Tibial nerve (tissue), 4 donors: ENCODE results near the gene FCHSD2. TPM values are rescaled to one million over a fixed set of nuclear protein-coding genes. Genes with fewer than 3 reads are reported as not detected.

Experiments used
- DNase-seq, 2 donors: peaks; one replicate each; pipeline ENCODE4 v3.0.0-alpha.2; 2019; ENCODE audit warnings: low spot score in 2 of 2
- H3K27ac ChIP-seq, 4 donors: fragments of 200-600 bp; sonication (generic) in 3 of 4; one replicate each; pipeline ENCODE4 v1.5.1; 2017 to 2019; ENCODE audit warnings: mild to moderate bottlenecking in 1 of 4
- H3K27me3 ChIP-seq, 2 donors: fragments of 200-600 bp; sonication (generic) in 1 of 2; one replicate each; pipeline versions ENCODE4 v1.5.1 to v1.6.0; 2017 to 2019
- H3K36me3 ChIP-seq, 3 donors: fragments of 200-600 bp; sonication (generic); one replicate each; pipeline ENCODE4 v1.5.1; 2018 to 2019
- H3K4me1 ChIP-seq, 4 donors: fragments of 200-600 bp; sonication (generic) in 3 of 4; one replicate each; pipeline ENCODE4 v1.5.1; 2017 to 2019
- H3K4me3 ChIP-seq, 4 donors: fragments of 200-600 bp; sonication (generic) in 3 of 4; one replicate each; pipeline ENCODE4 v1.5.1; 2017 to 2019; ENCODE audit warnings: mild to moderate bottlenecking in 1 of 4, moderate library complexity in 1 of 4
- H3K9me3 ChIP-seq, 4 donors: fragments of 200-600 bp; sonication (generic) in 3 of 4; one replicate each; pipeline ENCODE4 v1.5.1; 2017 to 2019
- CTCF ChIP-seq, 5 experiments: fragments of 200-600 bp in 3 of 5; fragments of 450-650 bp in 2 of 5; sonication (generic) in 3 of 5; IDR thresholded peaks; one replicate each; pipeline ENCODE4 v1.5.1; 2016 to 2019; ENCODE audit warnings: antibody characterized with exemption in 5 of 5, mild to moderate bottlenecking in 3 of 5, moderate library complexity in 2 of 5
- EP300 ChIP-seq, 2 donors: sonication (generic); formaldehyde crosslinking; IDR thresholded peaks; one replicate each; pipeline ENCODE4 v1.6.1; 2017; ENCODE audit warnings: antibody characterized with exemption in 2 of 2, mild to moderate bottlenecking in 1 of 2
- POLR2A ChIP-seq, 2 donors: fragments of 450-650 bp; IDR thresholded peaks; one replicate each; pipeline ENCODE4 v1.6.1; 2017; ENCODE audit warnings: antibody characterized with exemption in 2 of 2, mild to moderate bottlenecking in 2 of 2, moderate library complexity in 2 of 2
- WGBS, 2 donors: methylation state at CpG; one replicate each; pipeline ENCODE4 v1.1.5; 2018; 5-methylcytosine and 5-hydroxymethylcytosine counted together
- total RNA-seq, 4 donors: library from RNA; depleted of rRNA; stranded (reverse); fragments of >200 nt; gene quantifications; one replicate each; pipeline ENCODE4 v1.1.0, GENCODE V29; 2016

Gene FCHSD2
- total RNA-seq, 4 donors from 2014 or later, result 19.5 to 29.1 (median 22.8) TPM

GRCh38 chr11:72926076-72926475 lies 216.0 kb downstream of the FCHSD2 start:
- no peak overlapping the region for H3K27ac ChIP-seq
- peaks cover 0 to 12% (median 0%) of the 10 kb centered on the region in 4 donors for H3K4me1 ChIP-seq
- H3K27me3 ChIP-seq, result no peaks in the 10 kb centered on the region
- H3K4me3 ChIP-seq, result no peak overlapping the region
- no peaks in the 10 kb centered on the region for H3K9me3 ChIP-seq
- peaks cover 0 to 9% (median 0%) of the 10 kb centered on the region in 3 donors for H3K36me3 ChIP-seq
- no peak for TF ChIP-seq POLR2A (IDR thresholded peaks at IDR 0.05)
- no peak for TF ChIP-seq CTCF (IDR thresholded peaks at IDR 0.05)
- no peak for TF ChIP-seq EP300 (IDR thresholded peaks at IDR 0.05)
- WGBS, 2 donors, result 91 to 100% methylated on average over 1 of the region's 1 CpG
- no peak for DNase-seq

GRCh38 chr11:72925656-72926055 lies 216.5 kb downstream of the FCHSD2 start:
- H3K36me3 ChIP-seq, result peaks cover 0 to 9% (median 0%) of the 10 kb centered on the region in 3 donors
- no peak overlapping the region for H3K27ac ChIP-seq
- 83 to 94% methylated on average over 5 to 9 of the region's 9 CpGs for WGBS, 2 donors
- no peak for DNase-seq
- peaks cover 0 to 16% (median 0%) of the 10 kb centered on the region in 4 donors for H3K4me1 ChIP-seq
- H3K9me3 ChIP-seq, result no peaks in the 10 kb centered on the region
- H3K4me3 ChIP-seq, result no peak overlapping the region
- H3K27me3 ChIP-seq, result no peaks in the 10 kb centered on the region
- TF ChIP-seq POLR2A (IDR thresholded peaks at IDR 0.05) (no peak), EP300 (IDR thresholded peaks at IDR 0.05) (no peak), CTCF (IDR thresholded peaks at IDR 0.05) (no peak)

- no peaks in the 10 kb centered on the region for H3K27me3 ChIP-seq
- H3K4me3 ChIP-seq, result no peak overlapping the region
- WGBS, 2 donors, result 94 to 97% methylated on average over 1 of the region's 1 CpG
- TF ChIP-seq POLR2A (IDR thresholded peaks at IDR 0.05), result no peak
- peak; percentile 31 to 54 (median 49) for TF ChIP-seq CTCF (IDR thresholded peaks at IDR 0.05)
- H3K36me3 ChIP-seq, result peaks cover 0 to 9% (median 0%) of the 10 kb centered on the region in 3 donors
- H3K9me3 ChIP-seq, result no peaks in the 10 kb centered on the region
- no peak overlapping the region for H3K27ac ChIP-seq
- H3K4me1 ChIP-seq, result peaks cover 0 to 26% (median under 1%) of the 10 kb centered on the region in 4 donors
- no peak for DNase-seq
Measured at GRCh38 chr11:72924568-72925190, 217.4 kb downstream of the FCHSD2 start.

- 57 to 61% methylated on average over 5 of the region's 5 CpGs for WGBS, 2 donors
- peak overlapping the region in 2 of 4 donors; percentile 40 to 62 for H3K27ac ChIP-seq
- H3K9me3 ChIP-seq, result no peaks in the 10 kb centered on the region
- DNase-seq, result peak in 1 of 2 donors; percentile 25
- H3K4me1 ChIP-seq, result peaks cover 0 to 26% (median 2%) of the 10 kb centered on the region in 4 donors
- peaks cover 0 to 5% (median 0%) of the 10 kb centered on the region in 3 donors for H3K36me3 ChIP-seq
- no peaks in the 10 kb centered on the region for H3K27me3 ChIP-seq
- H3K4me3 ChIP-seq, result no peak overlapping the region
- TF ChIP-seq CTCF (IDR thresholded peaks at IDR 0.05) (no peak), EP300 (IDR thresholded peaks at IDR 0.05) (peak in 1 of 2 donors; percentile 8)
Measured at GRCh38 chr11:72921028-72921716, 220.9 kb downstream of the FCHSD2 start.

GRCh38 chr11:72920001-72920400 lies 222.1 kb downstream of the FCHSD2 start:
- Histone ChIP-seq H3K27ac (peak overlapping the region in 1 of 4 donors; percentile 62), H3K9me3 (peaks cover 0 to 7% (median 0%) of the 10 kb centered on the region in 4 donors), H3K4me1 (peaks cover 0 to 24% (median 2%) of the 10 kb centered on the region in 4 donors), H3K4me3 (no peak overlapping the region), H3K27me3 (no peaks in the 10 kb centered on the region), H3K36me3 (peaks cover 0 to 7% (median 0%) of the 10 kb centered on the region in 3 donors)
- DNase-seq, result no peak
- TF ChIP-seq EP300 (IDR thresholded peaks at IDR 0.05), result no peak
- TF ChIP-seq CTCF (IDR thresholded peaks at IDR 0.05), result no peak
- no peak for TF ChIP-seq POLR2A (IDR thresholded peaks at IDR 0.05)
